NCI-H1105 treated with DMSO at 0.1 percent for 48 hours (cell line): ENCODE results near the gene PCA3.
"Not testable (repeated sequence)": the region's sequence is repeated elsewhere in the genome, so short reads cannot be mapped to it uniquely, and the experiment has no call there.

Experiments
- DNase-seq: peaks from one replicate; lab custom pipeline; 2025; lab: John Stamatoyannopoulos, UW

Gene PCA3

DNA sequence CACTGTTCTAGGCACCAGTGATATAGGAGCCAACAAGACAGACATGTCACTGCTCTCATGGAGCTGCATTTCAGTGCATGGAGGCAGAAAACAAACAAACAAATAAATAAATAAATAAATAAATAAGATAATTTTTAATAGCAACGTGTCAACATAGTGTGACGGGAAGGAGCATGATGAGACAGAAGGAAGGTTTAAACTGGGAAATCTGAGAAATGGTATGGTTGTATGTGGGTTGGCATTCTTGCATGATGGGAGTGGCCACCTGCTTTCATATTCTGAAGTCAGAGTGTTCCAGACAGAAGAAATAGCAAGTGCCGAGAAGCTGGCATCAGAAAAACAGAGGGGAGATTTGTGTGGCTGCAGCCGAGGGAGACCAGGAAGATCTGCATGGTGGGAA lies at the start of gene PCA3:
TSS of gene PCA3 (plus strand) at position 301 of the 400 bp plus-strand sequence.
- no peak for DNase-seq

DNA sequence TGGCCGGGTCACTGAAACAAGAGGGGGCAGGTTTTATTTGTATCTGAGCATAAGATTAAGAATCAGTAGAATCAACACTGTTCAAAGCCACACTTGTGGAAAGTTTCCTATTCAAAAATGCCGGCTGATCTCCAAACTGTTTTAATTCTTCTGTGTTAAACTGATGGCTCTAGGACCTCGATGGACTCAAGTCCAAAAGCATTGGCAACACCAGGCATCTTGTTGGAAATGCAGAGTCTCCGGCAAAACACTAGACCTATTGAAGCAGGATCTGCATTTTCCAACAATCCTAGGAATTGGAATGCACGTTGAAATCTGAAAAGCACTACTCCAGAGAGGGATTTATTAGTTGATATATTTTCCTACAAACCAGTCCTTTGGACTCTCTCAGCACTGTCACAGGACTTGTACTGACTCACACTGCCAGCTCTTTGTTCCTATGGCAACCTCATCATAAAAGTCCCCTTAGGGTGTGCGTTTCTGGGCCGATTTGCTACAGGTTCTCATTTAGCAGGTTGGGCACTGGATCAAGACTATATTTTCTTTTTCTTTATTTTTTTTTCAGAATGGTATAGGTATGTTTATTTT lies 48.1 kb upstream of the PCA3 start:
- DNase-seq = peak; percentile 29

DNA sequence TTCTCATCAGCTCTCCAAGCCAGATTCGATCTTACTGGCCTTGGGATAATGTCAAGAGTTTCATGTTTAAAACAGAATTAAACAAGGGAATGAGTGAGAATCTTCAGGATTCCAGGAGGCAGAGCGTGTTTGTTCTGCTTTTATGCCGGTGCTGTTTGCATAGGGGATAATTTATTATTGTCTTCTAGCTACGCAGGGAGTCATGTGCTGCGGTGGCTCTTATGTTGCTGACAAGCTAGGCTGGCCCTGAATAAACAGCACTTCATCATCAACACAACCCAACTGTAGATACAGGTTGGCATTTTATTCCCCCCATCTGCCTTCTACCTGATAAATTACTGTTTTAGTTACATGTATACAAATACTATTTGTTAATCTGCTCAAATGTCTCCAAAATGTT lies 47.1 kb upstream of the PCA3 start:
- DNase-seq = peak; percentile 56

DNA sequence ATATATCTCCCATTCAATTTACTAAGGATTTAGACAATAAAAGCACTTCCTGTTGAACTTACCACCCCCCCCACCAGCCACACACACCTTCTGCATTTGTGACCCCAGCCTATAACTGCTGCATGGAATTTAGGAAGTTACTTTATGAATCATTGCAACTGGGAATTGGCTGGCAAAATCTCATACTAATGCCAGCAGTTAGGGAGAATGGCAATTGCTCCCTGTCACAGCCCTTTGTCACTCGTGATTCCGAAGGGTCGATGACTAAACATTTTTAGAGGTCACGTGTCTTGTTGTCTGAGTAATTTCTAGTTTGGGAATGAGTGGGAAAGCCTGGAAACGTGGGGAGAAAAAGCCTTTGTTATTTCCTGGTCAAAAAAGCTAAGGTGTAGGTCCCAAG lies 46.6 kb upstream of the PCA3 start:
- no peak for DNase-seq

DNA sequence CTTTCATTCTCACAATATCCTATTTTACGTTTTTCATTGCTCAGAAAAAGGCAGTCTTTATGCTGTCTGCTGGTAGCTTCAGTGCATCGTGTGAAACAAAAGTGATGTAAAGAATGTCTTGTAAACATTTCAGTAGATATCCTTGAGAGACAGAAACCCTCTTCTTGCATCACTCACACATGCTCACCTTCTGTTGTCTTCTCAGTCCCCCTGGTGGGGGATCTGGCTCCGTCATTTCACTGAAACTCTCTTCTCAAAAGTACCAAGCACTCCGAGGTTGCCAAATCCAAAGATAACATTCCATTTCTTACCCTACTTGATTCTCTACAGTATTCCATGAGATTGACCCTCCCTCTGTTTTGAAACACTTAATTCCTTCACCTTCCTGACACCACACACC lies 46.1 kb upstream of the PCA3 start:
- DNase-seq = no peak

DNA sequence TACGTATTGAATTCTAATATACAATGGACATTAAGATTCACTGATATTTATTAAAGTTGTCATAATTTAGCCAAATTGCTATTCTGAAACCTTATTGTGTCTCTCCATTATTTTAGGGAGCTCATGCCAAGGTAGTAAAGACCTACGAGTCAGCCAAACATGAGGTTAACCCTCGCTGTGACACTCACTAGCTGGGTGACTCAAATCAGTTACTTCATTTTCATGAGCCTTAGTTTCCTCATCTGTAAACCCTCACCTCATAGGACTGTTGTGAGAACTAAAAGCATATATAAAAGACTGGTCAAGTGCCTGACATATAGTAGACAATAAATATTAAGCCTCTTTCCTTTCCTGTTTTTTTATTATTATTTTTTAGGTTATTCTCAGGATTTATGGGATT lies 44.0 kb upstream of the PCA3 start:
- DNase-seq = no peak

DNA sequence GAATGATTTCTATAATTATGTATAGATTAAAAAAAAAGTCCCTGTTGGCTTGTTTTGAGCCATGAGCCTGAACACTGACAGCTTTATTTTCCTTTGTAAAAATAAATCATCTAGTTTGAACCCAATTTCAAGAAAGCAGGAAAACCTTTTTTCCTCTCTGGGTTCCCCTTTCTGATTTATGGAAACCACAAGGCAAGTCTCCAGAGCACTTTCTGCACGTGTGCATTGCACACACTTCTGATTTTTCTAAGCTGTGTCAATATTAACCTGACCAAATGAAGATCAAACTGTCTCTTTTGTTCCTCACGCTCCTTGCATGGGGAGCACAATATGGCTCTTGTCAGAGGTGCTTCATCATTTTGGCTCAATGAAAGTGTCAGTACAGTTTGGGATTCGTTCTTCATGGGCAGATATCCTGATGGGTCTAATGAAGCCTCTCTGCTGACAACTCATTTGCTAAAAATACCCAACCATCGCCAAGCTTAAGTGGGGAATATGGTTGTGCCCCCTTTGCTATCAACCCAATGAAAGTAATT lies 39.2 kb upstream of the PCA3 start:
- no peak for DNase-seq

DNA sequence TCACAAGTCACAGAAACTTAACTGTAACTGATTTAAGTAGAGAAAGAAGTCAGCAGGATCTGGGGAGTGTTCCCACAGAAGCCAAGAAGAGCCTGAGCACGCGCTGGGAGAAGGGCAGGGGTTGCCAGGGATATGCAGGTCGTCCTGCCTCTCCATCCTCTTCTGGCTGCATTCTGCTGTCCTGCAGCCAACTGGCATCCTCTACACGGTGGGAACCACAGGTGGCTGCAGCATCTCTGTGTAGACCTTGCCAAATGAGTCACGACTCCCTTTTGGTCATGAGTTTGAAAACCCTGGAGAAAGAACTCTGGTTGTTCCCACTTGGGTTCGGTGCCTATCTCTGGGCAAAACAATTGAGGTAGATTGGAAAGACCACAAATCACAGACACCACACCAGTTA lies 38.4 kb upstream of the PCA3 start:
- no peak for DNase-seq

DNA sequence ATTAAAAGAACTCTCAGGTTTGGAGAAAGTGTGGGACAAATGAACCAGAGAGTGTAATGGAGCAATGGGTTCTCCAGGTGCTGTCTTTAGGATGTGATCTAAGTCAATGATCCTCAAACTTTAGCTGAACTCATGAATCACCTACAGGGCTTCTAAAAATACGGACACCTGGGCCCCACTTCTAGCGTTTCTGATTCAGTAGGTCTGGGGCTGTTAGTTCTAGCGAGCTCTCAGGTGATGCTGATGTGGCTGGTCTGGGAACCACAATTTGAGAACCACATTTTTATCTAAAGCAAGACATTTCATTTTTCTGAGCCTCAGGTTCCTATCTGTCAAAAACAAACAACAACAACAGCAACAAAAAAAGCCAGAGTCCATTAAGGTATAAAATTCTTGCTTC lies 35.1 kb upstream of the PCA3 start:
- peak; percentile 14 for DNase-seq

DNA sequence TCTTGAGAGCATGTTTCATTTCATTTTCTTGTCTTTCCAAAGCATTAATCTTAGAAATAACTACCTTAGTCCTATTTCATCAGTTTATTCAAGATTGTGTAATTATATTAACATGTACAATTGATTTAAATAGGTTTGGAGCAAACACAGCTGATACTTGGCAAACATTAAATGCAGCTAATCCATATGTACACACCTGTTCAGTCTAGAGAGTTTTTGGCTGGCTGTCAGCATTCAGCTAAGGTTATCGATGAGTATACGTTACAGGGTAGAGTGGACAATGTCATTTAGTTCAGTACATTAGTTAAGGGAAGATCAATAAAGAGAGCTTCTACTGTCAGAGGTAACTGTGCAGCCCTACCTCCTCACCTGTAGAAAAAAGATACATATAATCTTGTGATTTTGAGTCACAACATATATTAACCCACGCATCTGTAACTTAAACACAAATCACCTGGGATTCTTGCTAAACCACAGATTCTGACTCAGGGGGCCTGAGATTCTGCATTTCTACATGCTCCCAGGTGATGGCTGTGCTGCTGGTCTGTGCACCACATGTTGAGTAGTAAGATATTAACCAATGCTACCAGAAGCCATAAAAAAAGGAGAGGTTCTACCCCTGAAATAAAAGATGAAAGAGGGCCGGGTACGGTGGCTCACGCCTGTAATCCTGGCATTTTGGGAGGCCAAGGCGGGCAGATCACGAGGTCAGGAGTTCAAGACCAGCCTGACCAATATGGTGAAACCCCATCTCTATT lies 34.1 kb upstream of the PCA3 start:
- DNase-seq = peak; percentile 83

DNA sequence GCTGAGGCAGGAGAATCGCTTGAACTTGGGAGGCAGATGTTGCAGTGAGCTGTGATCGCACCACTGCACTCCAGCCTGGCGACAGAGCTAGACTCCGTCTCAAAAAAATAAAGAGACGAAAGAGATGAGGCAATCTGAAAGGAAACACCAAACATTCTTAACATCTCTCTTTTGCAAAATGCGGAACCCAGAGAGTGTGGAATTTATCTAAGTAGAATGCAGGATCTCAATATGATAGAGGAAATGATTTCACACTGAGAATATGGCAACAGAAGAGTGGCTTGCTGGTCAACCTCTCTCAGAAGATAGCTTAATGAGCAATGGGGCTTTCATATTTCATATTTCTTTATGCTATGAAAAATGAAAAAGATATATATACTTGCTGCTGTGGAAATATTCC lies 33.4 kb upstream of the PCA3 start:
- DNase-seq = no peak

DNA sequence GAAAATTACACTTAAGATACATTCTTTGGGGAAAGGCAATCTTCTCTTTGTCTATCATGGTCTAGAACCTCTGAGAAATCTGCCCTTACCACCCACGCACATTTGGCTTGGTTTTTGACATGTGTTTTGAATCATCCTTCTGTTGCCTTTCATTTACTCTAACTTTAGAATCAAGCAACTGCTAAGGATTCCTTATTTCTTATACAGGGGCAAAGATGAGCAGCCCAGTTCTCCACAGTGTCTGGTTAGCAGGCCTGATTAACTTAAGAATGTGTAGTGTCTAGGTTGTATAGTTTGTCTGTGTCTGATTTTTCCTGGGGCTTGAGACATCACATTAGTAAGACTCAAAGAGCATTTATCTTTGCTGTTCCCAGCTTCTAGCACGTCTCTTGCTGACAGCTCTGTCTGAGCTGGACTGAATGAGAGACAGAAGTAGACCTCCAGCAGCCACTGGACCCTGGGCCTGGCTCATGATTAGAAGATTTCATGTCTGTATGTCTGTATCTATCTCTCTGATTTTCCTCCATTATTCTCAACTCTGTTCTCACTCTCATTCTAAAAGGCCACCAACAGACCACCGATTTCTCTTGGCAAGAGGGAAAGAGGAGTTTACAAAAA lies 31.8 kb upstream of the PCA3 start:
- DNase-seq = no peak

DNA sequence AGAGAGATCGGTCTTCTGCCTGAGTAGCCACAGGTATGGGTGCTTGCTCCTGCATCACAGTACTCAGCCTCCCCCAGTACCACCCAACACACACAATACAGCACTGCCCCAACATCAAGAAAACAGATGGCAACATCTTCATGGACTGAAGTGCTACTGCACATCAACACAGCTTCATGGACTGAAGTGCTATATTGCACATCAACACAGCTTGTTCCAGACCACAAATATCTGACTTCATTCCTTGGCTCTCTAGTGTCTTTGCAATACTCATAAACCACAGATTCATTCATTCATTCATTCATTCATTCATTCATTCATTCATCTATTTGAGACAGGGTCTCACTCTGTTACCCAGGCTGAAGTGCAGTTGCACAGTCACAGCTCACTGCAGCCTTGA lies 31.1 kb upstream of the PCA3 start:
- DNase-seq = no peak

DNA sequence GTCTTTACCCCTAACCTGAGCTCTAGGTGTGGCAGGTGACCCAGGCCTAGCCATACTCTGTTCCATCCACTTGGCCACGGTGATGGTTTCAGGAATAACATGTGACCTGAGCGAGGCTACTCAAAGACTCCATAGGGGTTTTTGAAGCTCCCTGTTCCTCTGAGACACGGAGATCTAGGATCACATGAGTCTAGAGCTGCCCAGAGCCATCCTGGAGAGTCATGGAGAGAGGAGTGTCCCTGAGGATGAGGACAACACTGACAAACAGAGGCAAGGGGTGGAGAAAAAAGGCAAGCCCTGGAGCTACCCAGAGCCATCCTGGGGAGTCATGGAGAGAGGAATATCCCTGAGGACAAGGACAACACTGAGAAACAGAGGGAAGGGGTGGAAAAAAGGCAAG lies 29.5 kb upstream of the PCA3 start:
- DNase-seq = no peak

DNA sequence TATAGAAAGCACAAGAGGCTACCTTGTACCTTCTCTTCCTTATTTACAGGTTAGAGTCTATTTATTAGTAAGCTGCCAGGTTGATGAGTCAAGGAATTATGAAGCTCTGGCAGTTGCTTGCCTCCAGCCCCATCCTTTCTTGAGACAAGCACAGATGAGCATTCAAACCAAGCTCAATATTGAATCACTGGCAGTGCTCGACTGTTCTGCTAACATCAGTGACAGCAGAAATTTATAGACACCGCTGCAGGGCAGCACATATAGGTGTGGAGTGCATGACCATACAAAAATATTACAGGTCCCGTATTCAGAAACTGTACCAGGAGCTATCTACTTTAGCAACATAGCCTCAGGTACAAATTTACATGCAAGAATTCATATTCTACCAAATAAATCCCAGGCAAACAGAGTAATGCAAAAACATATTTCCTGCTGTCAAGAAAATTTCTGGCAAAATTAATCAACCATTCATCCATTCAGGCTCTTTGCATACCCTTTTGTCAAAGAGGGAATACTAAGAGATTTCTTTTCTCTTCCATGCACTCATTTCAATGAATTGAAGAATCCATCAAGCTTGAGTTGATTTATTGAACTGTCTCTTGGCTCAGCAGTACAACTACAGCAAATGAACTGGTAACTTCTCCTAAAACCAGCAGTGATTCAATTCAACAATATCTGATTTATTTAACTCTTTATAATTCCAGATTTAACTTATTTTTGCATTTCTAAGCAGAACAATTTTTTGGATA lies 26.9 kb upstream of the PCA3 start:
- no peak for DNase-seq

DNA sequence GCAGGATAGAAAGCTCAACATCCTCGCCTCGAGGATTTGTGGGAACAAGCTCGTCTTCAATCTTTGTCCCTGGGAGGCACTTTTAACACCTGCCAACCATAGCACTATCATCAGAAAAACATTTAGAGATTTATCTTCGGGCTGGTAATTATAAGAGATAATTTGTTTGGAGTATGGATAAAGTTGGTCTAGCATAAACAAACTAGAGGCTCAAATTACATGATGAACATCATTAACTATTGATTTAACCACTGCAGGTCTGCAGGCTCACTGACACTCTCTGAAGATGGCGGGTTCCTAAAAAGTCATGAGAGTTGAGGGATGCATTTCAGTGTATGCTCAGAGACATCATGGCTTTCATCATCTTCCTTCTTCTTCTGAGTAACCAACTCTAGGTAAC lies 25.8 kb upstream of the PCA3 start:
- peak; percentile 77 for DNase-seq

DNA sequence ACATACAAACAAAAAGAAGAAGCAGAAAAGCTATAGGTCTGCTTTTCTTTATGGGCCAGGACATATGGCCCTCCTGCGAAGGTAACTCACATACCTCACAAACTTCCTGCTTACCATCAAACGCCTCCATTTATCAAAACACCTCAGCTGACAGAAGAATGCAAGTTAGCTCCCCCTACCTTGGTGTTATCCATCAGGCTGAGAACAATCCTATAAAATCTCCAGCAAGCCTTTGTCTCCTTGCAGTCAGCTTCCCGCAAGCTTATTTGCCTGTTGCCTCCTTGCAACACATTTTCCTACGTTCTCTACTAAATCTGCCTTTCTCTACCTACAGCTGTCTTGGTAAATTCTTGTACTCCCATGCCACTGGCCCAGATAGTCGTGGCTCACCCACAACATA lies 22.7 kb upstream of the PCA3 start:
- no peak for DNase-seq

DNA sequence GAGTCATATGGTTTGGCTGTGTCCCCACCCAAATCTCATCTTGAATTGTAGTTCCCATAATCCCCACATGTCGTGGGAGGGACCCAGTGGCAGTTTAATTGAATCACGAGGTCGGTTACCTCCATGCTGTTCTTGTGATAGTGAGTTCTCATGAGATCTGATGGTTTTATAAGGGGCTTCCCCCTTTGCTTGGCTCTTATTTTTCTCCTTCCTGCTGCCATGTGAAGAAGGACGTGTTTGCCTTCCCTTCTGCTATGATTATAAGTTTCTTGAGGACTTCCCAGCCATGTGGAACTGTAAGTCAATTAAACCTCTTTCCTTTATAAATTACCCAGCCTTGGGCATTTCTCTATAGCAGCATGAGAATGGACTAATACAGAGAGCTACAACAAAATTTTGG lies 21.3 kb upstream of the PCA3 start:
- not testable (repeated sequence) for DNase-seq

DNA sequence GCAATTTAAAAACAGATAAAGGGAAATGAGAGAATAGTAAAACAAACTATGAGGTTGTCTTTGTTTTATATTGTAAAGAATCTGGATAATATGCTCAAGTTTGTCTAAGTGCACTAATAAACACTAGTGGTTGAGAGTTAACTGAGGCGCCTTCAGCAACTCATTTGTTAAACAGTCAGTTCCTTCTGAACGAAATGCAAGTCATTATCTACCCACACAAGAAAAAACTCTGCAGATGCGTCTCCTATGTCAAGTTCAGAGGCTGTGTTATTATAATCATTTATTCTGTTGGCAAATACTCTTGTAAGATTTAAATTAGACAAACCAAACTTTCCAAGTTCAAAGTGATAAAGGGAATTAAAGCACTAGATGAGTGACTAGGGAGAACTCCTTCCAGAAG lies 20.3 kb upstream of the PCA3 start:
- DNase-seq = no peak

DNA sequence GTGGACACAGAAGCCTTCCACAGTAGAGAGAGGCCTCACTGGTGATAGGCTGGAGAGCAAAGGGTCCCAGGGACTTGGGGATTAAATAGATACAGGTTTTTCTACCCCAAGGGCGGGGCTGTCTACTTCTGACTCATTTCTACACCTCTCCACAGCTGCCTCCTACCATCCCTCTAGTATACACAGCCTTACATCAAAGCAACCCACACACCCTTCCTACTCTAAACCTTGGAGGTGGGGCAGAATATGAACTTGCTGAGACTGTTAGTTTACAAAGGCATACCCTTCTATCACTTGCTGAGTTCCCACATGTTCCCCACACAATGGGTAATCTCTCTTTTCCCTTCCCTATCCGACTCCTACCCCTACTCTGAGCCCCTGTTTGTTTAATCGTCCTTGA lies 19.9 kb upstream of the PCA3 start:
- no peak for DNase-seq

DNA sequence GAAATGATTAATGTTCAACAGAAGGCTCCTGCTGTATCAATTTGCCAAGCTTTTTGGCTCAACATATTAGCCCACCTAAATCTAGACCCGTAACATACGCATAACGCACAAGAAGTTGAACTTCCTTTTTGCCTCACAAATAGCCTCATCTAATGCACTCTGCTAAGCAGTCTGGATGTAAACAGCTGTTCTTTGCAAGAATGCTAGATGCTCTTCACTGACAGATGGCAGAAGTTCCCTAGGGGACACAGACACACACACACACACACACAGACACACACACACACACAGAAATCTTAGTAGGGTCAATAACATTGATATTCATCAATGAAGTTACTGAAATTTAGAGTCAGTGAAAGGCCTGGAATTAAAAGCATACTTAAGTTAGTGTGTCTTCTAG lies 13.2 kb upstream of the PCA3 start:
- DNase-seq = no peak

DNA sequence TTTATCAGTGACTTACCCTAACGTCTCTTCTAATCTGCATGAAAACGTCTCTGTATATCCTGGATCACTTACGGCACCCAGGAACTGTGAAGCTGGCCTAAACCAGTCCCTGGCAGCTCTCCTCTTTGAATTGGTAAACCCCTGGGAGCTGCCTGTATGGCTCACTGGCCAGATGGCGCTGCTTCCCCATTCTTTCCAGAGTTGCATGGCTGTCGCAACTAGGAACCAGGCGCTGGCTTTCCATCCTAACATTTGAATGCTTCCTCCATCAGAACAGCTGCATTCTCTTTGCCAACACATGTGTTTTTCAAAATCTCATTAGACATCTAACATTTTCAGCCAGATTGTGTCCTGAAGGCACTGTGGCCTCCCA lies 8.0 kb upstream of the PCA3 start:
- peak; percentile 65 for DNase-seq
